GM12892 (cell line): ENCODE data around the gene NOL4L.

Experiments
- DNase-seq: peaks from one replicate; pipeline ENCODE4 v3.0.0; 2011; ENCODE audit not compliant: insufficient read length
- FAIRE-seq: peaks from 2 replicates; lab custom pipeline; 2011; peaks lifted over from hg19 to GRCh38; lab: Jason Lieb, UNC
- POLR2A ChIP-seq: IDR thresholded peaks from 2 replicates; pipeline ENCODE4 v1.6.1; 2011; ENCODE audit warnings: low read depth, low read length, control low read depth
- POLR2AphosphoS5 ChIP-seq: IDR thresholded peaks from 2 replicates; pipeline ENCODE4 v1.6.1; 2011; ENCODE audit warnings: low read depth, low read length, control low read depth
- TAF1 ChIP-seq: IDR thresholded peaks from 2 replicates; pipeline ENCODE4 v1.6.1; 2011; ENCODE audit warnings: low read depth, mild to moderate bottlenecking, control low read depth, low read length, borderline replicate concordance

NOL4L gene

GRCh38 chr20:32482442-32483261, 102.5 kb downstream of the NOL4L start:
- FAIRE-seq (no peak), DNase-seq (peak; percentile 46)
- TF ChIP-seq POLR2A: no peak
- no peak for TF ChIP-seq TAF1
- TF ChIP-seq POLR2AphosphoS5: no peak

DNA sequence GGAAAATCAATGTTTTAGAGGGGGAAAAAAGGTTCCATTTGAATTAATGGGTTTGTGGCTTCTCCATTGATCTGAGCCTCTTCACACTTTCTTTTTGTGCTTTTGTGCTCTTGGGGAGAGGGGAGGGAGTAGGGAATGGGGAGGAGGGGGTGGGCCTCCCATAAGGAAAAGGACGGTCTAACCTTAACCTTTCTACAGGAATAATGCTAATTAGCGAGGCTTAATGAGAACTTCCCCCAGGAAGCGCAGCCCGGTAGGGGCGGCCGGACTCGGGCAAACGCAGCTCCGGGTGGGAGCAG, 103.0 kb downstream of the NOL4L start:
- TF ChIP-seq TAF1: no peak
- TF ChIP-seq POLR2A: no peak
- no peak for TF ChIP-seq POLR2AphosphoS5
- DNase-seq (no peak), FAIRE-seq (no peak)

DNA sequence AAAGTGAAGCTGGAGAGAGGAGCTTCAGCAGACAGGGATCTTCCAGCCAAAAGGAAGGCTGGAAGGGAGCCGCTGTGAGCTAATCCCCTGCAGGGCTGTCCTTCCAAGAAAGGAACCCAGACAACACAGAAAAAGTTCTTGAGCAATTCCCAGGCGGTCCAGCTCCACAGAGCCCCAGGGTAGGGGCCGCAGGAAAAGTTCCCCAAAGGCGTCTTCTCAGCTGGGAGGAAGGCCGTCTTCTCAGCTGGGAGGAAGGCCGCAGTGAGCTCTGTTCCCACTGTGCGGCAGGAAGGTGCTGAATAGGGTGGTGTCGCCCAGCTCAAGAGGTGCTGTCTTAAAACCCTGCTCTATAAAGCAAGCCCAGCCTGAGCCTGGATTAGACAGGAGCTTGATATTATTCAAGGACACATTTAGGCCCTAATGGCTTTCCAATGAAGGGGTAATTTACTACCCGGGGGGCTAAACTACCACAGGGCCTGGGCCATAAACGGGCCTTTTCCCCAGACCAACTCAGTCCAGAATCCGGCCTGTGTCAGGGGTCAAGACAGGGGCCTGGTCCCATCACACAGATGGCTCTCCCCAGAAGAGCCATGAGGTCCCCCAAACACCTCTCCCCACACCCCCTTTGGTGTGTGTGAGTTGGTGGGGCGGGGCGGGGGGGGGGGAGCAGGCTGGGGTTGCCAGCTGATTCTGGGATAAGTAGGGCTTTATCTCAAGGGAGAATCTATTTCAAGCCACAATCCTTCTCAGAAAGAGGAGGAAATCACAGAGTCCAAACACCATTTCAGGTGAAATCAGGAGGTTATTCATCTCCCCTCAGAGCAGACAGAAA, 103.6 kb downstream of the NOL4L start:
- FAIRE-seq (no peak), DNase-seq (no peak)
- no peak for TF ChIP-seq POLR2AphosphoS5
- no peak for TF ChIP-seq TAF1
- TF ChIP-seq POLR2A: no peak

DNA sequence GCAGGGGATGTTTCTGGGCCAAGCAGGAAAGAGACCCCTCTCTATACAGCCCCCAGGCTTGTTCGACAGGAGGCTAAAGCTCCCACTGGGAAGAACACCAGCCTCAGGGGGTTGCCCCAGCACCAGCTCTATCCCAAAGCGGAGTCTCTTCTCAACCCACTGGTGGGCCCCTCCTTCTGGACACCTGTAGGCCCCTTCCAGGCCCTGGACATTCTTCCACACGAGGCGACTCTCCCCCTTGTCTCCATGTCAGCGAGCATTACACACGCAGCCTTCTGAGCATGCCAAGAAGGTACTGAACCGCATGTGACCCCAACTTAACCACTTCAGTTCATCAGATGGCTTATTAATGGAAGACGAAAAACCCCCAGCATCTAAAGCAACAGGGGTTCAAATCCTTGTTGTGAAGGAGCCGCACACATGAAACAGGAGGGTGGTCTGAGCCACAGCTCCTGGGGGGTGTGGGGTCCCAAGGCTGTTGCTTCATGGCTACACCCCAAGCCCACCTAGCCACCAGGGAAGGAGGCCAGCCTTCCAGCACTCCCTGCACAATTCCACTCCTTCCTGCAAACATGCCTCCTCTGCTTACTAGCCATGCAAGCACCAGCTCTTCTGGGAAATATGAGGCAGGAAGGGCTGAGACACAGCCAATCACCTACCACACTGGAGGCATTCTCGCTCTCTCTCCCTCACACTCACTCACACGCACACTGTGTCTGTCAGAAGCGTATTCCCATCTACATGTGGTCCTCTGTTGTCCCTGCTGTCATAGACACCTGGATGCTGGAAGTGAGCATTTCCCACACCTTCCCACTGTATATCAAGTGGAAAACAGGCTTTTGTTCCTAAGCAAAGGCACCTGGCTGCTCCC, 104.5 kb downstream of the NOL4L start:
- FAIRE-seq (no peak), DNase-seq (no peak)
- TF ChIP-seq POLR2A (no peak), POLR2AphosphoS5 (no peak), TAF1 (no peak)

DNA sequence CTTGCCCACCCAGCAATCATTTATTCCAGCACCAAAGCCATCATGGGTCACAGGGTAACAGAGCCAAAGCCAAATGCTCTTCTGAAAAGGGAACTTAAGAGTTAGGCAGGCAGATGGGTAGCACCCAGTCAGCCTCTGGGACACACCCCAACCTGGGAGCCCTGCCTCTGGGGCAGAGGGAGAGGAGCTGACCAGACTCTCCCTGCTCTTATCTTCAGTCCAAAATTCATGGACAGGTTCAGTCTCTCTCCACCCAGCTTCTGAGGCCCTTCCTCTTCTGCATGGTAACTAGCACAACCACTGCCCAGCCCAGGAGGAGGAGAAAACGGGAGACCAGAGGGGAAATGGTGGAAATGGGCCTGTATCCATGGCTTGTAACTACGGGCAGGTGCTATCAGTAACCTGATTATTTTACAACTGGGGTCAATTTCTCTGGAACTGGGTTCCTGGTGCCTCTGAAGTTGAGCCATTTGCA, 105.4 kb downstream of the NOL4L start:
- TF ChIP-seq POLR2A (no peak), TAF1 (no peak), POLR2AphosphoS5 (no peak)
- DNase-seq (no peak), FAIRE-seq (no peak)

DNA sequence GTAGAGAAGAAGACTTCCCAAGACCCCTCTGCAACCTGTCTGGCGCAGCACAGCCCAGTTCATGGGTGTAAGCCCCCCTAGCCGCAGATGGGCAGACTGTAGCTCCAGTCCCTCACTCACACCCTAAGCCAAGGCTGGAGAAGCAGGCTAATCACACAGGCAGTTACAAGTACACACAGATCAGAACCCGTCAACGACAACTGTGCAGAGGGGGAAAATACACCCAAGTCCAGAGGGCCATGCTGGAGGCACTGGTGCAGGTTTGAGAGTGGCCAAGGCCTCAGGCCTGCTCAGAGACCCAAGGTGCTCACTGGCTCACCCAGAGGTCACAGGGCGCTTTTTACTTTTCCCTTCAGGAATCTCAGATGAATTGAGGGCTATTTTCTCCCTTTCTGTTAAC, 106.1 kb downstream of the NOL4L start:
- no peak for DNase-seq
- FAIRE-seq: no peak
- no peak for TF ChIP-seq POLR2AphosphoS5
- no peak for TF ChIP-seq TAF1
- TF ChIP-seq POLR2A: no peak

GRCh38 chr20:32478576-32478975, 106.6 kb downstream of the NOL4L start:
- no peak for TF ChIP-seq TAF1
- no peak for TF ChIP-seq POLR2AphosphoS5
- no peak for TF ChIP-seq POLR2A
- DNase-seq: no peak
- no peak for FAIRE-seq

DNA sequence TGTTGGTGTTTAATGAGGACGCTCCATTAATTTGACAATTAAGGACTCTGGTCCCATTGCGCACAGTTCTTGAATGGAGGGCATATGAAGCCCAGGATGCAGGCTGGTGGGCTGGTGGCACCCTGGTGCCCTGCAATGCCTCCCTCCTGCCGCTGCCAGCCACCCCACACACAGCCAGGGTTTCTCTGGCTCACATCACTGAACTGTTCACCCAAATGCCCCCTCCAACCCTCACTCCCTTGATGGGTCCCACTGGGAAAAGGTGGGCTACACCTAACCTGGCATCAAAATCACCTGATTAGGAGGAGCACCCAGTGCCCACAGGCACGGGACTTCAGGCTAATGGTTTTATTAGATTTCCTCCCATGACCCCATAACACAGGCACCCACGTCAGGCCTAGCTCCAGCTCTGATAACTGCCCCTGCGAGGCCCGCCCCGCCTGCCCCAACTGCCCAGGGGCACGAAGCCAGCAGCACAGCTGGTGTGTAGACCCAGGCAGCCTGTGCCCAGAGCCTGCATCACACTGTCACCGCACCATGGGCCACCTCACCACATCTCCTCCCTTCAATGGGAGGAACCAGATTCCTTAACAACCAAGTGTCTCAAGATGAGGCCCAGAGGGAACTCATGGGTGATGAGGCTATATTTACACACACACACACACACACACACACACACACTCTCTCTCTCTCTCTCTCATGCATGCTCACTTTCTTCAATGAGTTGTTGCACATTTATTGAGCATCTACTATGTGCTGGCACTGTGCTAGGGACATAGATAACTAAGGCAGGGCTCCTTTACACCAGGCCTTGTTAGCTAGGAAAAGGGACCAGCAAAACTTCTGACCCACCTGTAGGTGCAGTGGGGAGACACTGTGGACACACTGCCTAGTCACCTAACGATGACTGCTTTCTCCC, 107.3 kb downstream of the NOL4L start:
- no peak for DNase-seq
- FAIRE-seq: no peak
- no peak for TF ChIP-seq POLR2A
- no peak for TF ChIP-seq POLR2AphosphoS5
- TF ChIP-seq TAF1: no peak

DNA sequence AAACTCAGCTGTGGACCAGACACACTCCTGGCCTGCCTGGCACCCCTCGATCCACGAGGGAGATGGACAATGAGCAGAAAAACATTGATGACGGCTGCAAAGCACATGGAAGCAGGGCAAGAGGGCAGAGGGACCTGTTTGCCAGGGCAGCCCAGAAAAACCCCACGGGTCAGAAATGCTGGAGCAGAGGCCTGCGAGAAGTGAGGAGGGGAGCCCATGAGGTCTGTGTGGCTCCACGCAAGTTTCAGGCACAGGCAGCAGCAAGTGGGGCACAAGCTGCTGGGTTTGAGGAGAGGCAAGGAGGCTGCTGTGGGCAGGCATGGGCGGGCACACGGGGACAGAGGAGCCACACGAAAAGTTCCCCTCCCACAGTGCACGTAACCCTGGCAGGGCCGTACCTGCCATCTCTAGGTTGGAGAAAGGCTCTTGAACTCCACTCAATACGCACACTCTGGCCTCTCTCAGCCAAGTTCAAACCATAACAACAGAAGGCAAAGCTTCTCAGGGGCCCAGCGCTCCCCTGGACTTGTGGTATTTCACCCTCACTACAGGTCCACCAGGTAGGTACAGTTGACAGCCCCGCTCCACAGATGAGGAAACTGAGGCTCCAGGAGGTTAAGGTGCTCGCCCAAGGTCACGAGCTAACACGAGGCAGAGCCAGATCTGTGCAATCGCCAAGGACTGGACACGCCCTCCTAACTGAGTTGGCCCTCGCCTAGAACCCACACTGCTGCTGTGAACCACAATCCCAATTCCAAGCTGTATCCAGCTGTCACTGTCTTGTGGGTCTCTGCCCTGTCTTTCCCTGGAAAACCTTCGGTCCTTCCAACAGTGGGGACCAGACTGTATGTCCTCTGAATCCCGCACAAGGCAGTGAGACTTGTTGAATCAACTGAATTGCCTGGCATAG, 108.2 kb downstream of the NOL4L start:
- DNase-seq (no peak), FAIRE-seq (no peak)
- TF ChIP-seq POLR2AphosphoS5 (no peak), POLR2A (no peak), TAF1 (no peak)
